Measurements from ENCODE around the gene RNF220. TPM values are rescaled to one million over a fixed set of nuclear protein-coding genes. Genes with fewer than 3 reads are reported as not detected.

The RNF220 gene
- total and polyA plus RNA-seq, 2 donors (not counting 3 experiments of a cell fraction or from before 2014, with no cell fraction given) = 62.7 to 66.6 TPM

- H2AFZ ChIP-seq (ENCODE audit: low read depth, low read length) = no peak overlapping the region
- CTCF ChIA-PET = interaction anchor here (1.1 kb wide), 1 partner anchor 22 kb away, joined by 4 read pairs; no protein-coding TSS in a partner anchor
- POLR2A ChIA-PET = no interaction called here
- no peaks in the 10 kb centered on the region for H3K79me2 ChIP-seq (ENCODE audit: control insufficient read depth, insufficient read depth, low read length)
- no peaks in the 10 kb centered on the region for H3K4me1 ChIP-seq (ENCODE audit: control insufficient read depth, extremely low read depth, insufficient read depth, low read length)
- peak overlapping the region in 1 of 3 experiments; percentile 10 for H3K4me3 ChIP-seq (replicated peaks in 1 of 3; ENCODE audit: insufficient read depth in 1 of 3, low read depth in 1 of 3, low read length in 3 of 3)
- H3K9ac ChIP-seq (replicated peaks; ENCODE audit: extremely low read depth, insufficient read depth, low read length) = no peak overlapping the region
- dilution Hi-C loops (cut with MboI; ENCODE audit: extremely low pct_ligation_motif_present, low sequenced_read_pairs) = no loop called here
- FAIRE-seq = no peak
- no peak for DNase-seq (ENCODE audit: low read depth, low spot score)
- no peaks in the 10 kb centered on the region for H3K9me3 ChIP-seq (replicated peaks; ENCODE audit: control insufficient read depth, insufficient read depth, low read length)
- TF ChIP-seq EZH2 (IDR thresholded peaks at IDR 0.05; ENCODE audit: borderline replicate concordance, low read depth, low read length, severe bottlenecking) (peak; percentile 80), MYC (IDR thresholded peaks at IDR 0.05; ENCODE audit: low read depth, low read length) (no peak)
- no peak overlapping the region for H3K4me2 ChIP-seq (ENCODE audit: insufficient read depth, low read length)
- no peaks in the 10 kb centered on the region for H3K36me3 ChIP-seq (ENCODE audit: control insufficient read depth in 2 of 2, extremely low read depth in 1 of 2, insufficient read depth in 2 of 2, low read length in 2 of 2)
- no peaks in the 10 kb centered on the region for H4K20me1 ChIP-seq (replicated peaks; ENCODE audit: control insufficient read depth, extremely low read depth, insufficient read depth, low read length)
- H3K27me3 ChIP-seq (ENCODE audit: control insufficient read depth in 2 of 2, insufficient read depth in 2 of 2, low read length in 2 of 2) = peaks cover 36 to 47% of the 10 kb centered on the region in 2 experiments
- no peak overlapping the region for H3K27ac ChIP-seq (ENCODE audit: insufficient read depth, low read depth, low read length)
- H3K9me1 ChIP-seq (replicated peaks; ENCODE audit: control insufficient read depth, extremely low read depth, insufficient read depth, low read length) = no peaks in the 10 kb centered on the region
- BruUV-seq (replicated peaks) = no TSS peak
- intact Hi-C loops (cut with micrococcal nuclease) = no loop called here
Observed at GRCh38 chr1:44616991-44617702, 212.1 kb downstream of the RNF220 start.

- H3K79me2 ChIP-seq (ENCODE audit: control insufficient read depth, insufficient read depth, low read length) = no peaks in the 10 kb centered on the region
- H3K4me1 ChIP-seq (ENCODE audit: control insufficient read depth, extremely low read depth, insufficient read depth, low read length) = no peaks in the 10 kb centered on the region
- H3K9me3 ChIP-seq (replicated peaks; ENCODE audit: control insufficient read depth, insufficient read depth, low read length) = no peaks in the 10 kb centered on the region
- H3K4me2 ChIP-seq (ENCODE audit: insufficient read depth, low read length) = no peak overlapping the region
- POLR2A ChIA-PET = no interaction called here
- H3K27ac ChIP-seq (ENCODE audit: insufficient read depth, low read depth, low read length) = no peak overlapping the region
- no peak for FAIRE-seq
- H2AFZ ChIP-seq (ENCODE audit: low read depth, low read length) = no peak overlapping the region
- dilution Hi-C loops (cut with MboI; ENCODE audit: extremely low pct_ligation_motif_present, low sequenced_read_pairs) = no loop called here
- H3K27me3 ChIP-seq (ENCODE audit: control insufficient read depth in 2 of 2, insufficient read depth in 2 of 2, low read length in 2 of 2) = peaks cover 36 to 48% of the 10 kb centered on the region in 2 experiments
- H3K36me3 ChIP-seq (ENCODE audit: control insufficient read depth in 2 of 2, extremely low read depth in 1 of 2, insufficient read depth in 2 of 2, low read length in 2 of 2) = no peaks in the 10 kb centered on the region
- H3K4me3 ChIP-seq (replicated peaks in 1 of 3; ENCODE audit: insufficient read depth in 1 of 3, low read depth in 1 of 3, low read length in 3 of 3) = no peak overlapping the region
- no peak overlapping the region for H3K9ac ChIP-seq (replicated peaks; ENCODE audit: extremely low read depth, insufficient read depth, low read length)
- no TSS peak for BruUV-seq (replicated peaks)
- CTCF ChIA-PET = interaction anchor here (0.8 kb wide), 1 partner anchor 35 kb away, joined by 3 read pairs; no protein-coding TSS in a partner anchor
- H3K9me1 ChIP-seq (replicated peaks; ENCODE audit: control insufficient read depth, extremely low read depth, insufficient read depth, low read length) = no peaks in the 10 kb centered on the region
- intact Hi-C loops (cut with micrococcal nuclease) = no loop called here
- no peaks in the 10 kb centered on the region for H4K20me1 ChIP-seq (replicated peaks; ENCODE audit: control insufficient read depth, extremely low read depth, insufficient read depth, low read length)
- TF ChIP-seq POLR2A (IDR thresholded peaks at IDR 0.05; ENCODE audit: low read depth, low read length) (no peak), FOS (IDR thresholded peaks at IDR 0.05; ENCODE audit: borderline replicate concordance, insufficient read depth, low read length) (no peak)
- DNase-seq (ENCODE audit: low read depth, low spot score) = no peak
Observed at GRCh38 chr1:44617703-44618029, 212.6 kb downstream of the RNF220 start.
